H1 (cell line): ENCODE measurements around the gene MMP3.

Source experiments
- BRCA1 ChIP-seq: IDR thresholded peaks from 2 replicates; pipeline ENCODE4 v1.6.1; 2012; ENCODE audit warnings: low read depth, low read length, improper control_type of control experiment
- EP300 ChIP-seq, 2 experiments: IDR thresholded peaks; 1 replicate in 1 of 2; 2 replicates in 1 of 2; pipeline ENCODE4 v1.6.1; 2011 to 2012; ENCODE audit warnings: low read depth in 2 of 2, low read length in 2 of 2, mild to moderate bottlenecking in 2 of 2, borderline replicate concordance in 1 of 2, inconsistent platforms in 1 of 2, moderate library complexity in 1 of 2
- EZH2 ChIP-seq: fragments of 200-600 bp; sonication (generic); IDR thresholded peaks from 2 replicates; pipeline ENCODE4 v1.7.1; 2012; ENCODE audit warnings: low read depth, mild to moderate bottlenecking, moderate library complexity, low read length, inconsistent platforms; ENCODE audit not compliant: severe bottlenecking
- JUN ChIP-seq: IDR thresholded peaks from 2 replicates; pipeline ENCODE4 v1.6.1; 2011; ENCODE audit warnings: low read depth, mild to moderate bottlenecking, improper control_type of control experiment, low read length
- KDM5A ChIP-seq: fragments of 200-600 bp; IDR thresholded peaks from 2 replicates; pipeline ENCODE4 v1.7.1; 2012; ENCODE audit warnings: mild to moderate bottlenecking, low read length, inconsistent platforms, mixed read lengths
- POLR2A ChIP-seq, 2 experiments: IDR thresholded peaks; 1 replicate in 1 of 2; 2 replicates in 1 of 2; pipeline ENCODE4 v1.6.1; 2011; ENCODE audit warnings: low read depth in 2 of 2, low read length in 2 of 2, mild to moderate bottlenecking in 2 of 2; ENCODE audit errors: control extremely low read depth in 1 of 2
- POU5F1 ChIP-seq: IDR thresholded peaks from 2 replicates; pipeline ENCODE4 v1.6.1; 2011; ENCODE audit warnings: low read depth, mild to moderate bottlenecking, low read length, moderate library complexity
- RAD21 ChIP-seq, 2 experiments: IDR thresholded peaks in 1 of 2; conservative IDR thresholded peaks in 1 of 2; 2 replicates each; pipeline ENCODE4 v1.6.1; 2011; ENCODE audit warnings: low read depth in 2 of 2, low read length in 2 of 2, improper control_type of control experiment in 1 of 2, inconsistent platforms in 1 of 2, mild to moderate bottlenecking in 1 of 2, moderate library complexity in 1 of 2
- SIRT6 ChIP-seq: IDR thresholded peaks from one replicate; pipeline ENCODE4 v1.7.1; 2012; ENCODE audit warnings: low read length, inconsistent platforms
- SIX5 ChIP-seq: IDR thresholded peaks from 2 replicates; pipeline ENCODE4 v1.6.1; 2011; ENCODE audit warnings: mild to moderate bottlenecking, low read depth, low read length
- TAF1 ChIP-seq: IDR thresholded peaks from 2 replicates; pipeline ENCODE4 v1.6.1; 2011; ENCODE audit warnings: mild to moderate bottlenecking, low read depth, low read length
- YY1 ChIP-seq: IDR thresholded peaks from 2 replicates; pipeline ENCODE4 v1.6.1; 2011; ENCODE audit warnings: low read depth, mild to moderate bottlenecking, low read length
- ZNF274 ChIP-seq: IDR thresholded peaks from 2 replicates; pipeline ENCODE4 v1.7.0; 2012; ENCODE audit warnings: low read length, borderline replicate concordance; ENCODE audit errors: extremely low read depth
- TF ChIP-seq, protein P1 (sequence below), 3 experiments: IDR thresholded peaks; 1 replicate in 2 of 3; 2 replicates in 1 of 3; pipeline versions ENCODE4 v1.5.1 to v1.6.1; 2011; ENCODE audit warnings: low read length in 3 of 3, mild to moderate bottlenecking in 3 of 3, inconsistent platforms in 2 of 3, low read depth in 1 of 3, moderate library complexity in 1 of 3; ENCODE audit not compliant: insufficient read depth in 1 of 3; ENCODE audit errors: control extremely low read depth in 1 of 3

DNA sequence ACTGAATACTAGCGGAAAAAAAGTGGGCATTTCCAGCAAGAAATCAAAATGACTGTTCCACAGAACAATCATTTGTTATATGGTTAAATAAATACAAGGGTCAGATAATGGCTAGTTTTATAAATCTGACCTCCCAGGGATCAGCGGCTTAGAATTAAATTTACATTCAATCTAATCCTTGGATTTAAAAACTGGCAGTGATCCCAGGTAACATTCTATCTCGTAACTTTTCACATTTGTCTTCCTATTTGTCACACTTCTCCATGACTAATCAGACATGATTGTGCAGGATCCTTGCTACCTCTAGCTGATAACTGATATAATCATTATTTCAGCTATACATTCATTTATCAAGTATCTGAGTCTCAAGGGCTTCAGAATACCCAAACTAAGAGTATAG is 2.9 kb upstream of the MMP3 start:
- no peak for TF ChIP-seq POU5F1
- TF ChIP-seq ZNF274, result no peak
- no peak for TF ChIP-seq YY1
- TF ChIP-seq, protein P1, sequence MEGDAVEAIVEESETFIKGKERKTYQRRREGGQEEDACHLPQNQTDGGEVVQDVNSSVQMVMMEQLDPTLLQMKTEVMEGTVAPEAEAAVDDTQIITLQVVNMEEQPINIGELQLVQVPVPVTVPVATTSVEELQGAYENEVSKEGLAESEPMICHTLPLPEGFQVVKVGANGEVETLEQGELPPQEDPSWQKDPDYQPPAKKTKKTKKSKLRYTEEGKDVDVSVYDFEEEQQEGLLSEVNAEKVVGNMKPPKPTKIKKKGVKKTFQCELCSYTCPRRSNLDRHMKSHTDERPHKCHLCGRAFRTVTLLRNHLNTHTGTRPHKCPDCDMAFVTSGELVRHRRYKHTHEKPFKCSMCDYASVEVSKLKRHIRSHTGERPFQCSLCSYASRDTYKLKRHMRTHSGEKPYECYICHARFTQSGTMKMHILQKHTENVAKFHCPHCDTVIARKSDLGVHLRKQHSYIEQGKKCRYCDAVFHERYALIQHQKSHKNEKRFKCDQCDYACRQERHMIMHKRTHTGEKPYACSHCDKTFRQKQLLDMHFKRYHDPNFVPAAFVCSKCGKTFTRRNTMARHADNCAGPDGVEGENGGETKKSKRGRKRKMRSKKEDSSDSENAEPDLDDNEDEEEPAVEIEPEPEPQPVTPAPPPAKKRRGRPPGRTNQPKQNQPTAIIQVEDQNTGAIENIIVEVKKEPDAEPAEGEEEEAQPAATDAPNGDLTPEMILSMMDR (IDR thresholded peaks at IDR 0.05; ENCODE audit: control extremely low read depth in 1 of 3, insufficient read depth in 1 of 3, low read depth in 1 of 3, low read length in 3 of 3), result no peak
- TF ChIP-seq KDM5A, result no peak
- no peak for TF ChIP-seq EP300 (IDR thresholded peaks at IDR 0.05; ENCODE audit: borderline replicate concordance in 1 of 2, low read depth in 2 of 2, low read length in 2 of 2)
- no peak for TF ChIP-seq SIX5
- TF ChIP-seq POLR2A (IDR thresholded peaks at IDR 0.05; ENCODE audit: control extremely low read depth in 1 of 2, low read depth in 2 of 2, low read length in 2 of 2), result no peak
- TF ChIP-seq SIRT6, result no peak
- no peak for TF ChIP-seq JUN
- no peak for TF ChIP-seq EZH2
- no peak for TF ChIP-seq RAD21 (IDR thresholded peaks at IDR 0.05 in 1 of 2, conservative IDR thresholded peaks at IDR 0.05 in 1 of 2; ENCODE audit: low read depth in 2 of 2, low read length in 2 of 2)
- no peak for TF ChIP-seq BRCA1
- no peak for TF ChIP-seq TAF1
